Stimulated activated CD8-positive, alpha-beta memory T cell treated with anti-CD3 and anti-CD28 coated beads, Interleukin-7, amount 100 ng/mL, for 24 hours (primary cell): Measurements from ENCODE around the gene SMYD4.
"Not testable (repeated sequence)": the region's sequence is repeated elsewhere in the genome, so short reads cannot be mapped to it uniquely, and the experiment has no call there.

Source experiments
- DNase-seq: peaks from one replicate; pipeline ENCODE4 v3.0.0-alpha.2; 2020; ENCODE audit warnings: low read depth

SMYD4 gene

GRCh38 chr17:1779571-1780131 lies 50.1 kb downstream of the SMYD4 start:
- DNase-seq, result no peak

- no peak for DNase-seq
Measured at GRCh38 chr17:1776857-1777256, 52.8 kb downstream of the SMYD4 start.

- no peak for DNase-seq
Measured at GRCh38 chr17:1776328-1776727, 53.4 kb downstream of the SMYD4 start.

- no peak for DNase-seq
Measured at GRCh38 chr17:1774390-1775176, 55.1 kb downstream of the SMYD4 start.

GRCh38 chr17:1773696-1774181 lies 56.0 kb downstream of the SMYD4 start:
- no peak for DNase-seq

GRCh38 chr17:1773000-1773695 lies 56.6 kb downstream of the SMYD4 start:
- DNase-seq, result not testable (repeated sequence)

GRCh38 chr17:1769822-1770477 lies 59.8 kb downstream of the SMYD4 start:
- DNase-seq, result no peak

GRCh38 chr17:1767358-1767757 lies 62.3 kb downstream of the SMYD4 start:
- DNase-seq, result no peak

GRCh38 chr17:1766382-1767135 lies 63.1 kb downstream of the SMYD4 start:
- DNase-seq, result no peak

GRCh38 chr17:1765576-1765975 lies 64.1 kb downstream of the SMYD4 start:
- no peak for DNase-seq

GRCh38 chr17:1764705-1765104 lies 65.0 kb downstream of the SMYD4 start:
- not testable (repeated sequence) for DNase-seq

GRCh38 chr17:1764284-1764683 lies 65.4 kb downstream of the SMYD4 start:
- no peak for DNase-seq

- DNase-seq, result no peak
Measured at GRCh38 chr17:1762901-1763898, 66.5 kb downstream of the SMYD4 start.

GRCh38 chr17:1762233-1762900 lies 67.3 kb downstream of the SMYD4 start:
- DNase-seq, result no peak

GRCh38 chr17:1759529-1759928 lies 70.2 kb downstream of the SMYD4 start:
- no peak for DNase-seq

- no peak for DNase-seq
Measured at GRCh38 chr17:1758807-1759206, 70.9 kb downstream of the SMYD4 start.

- no peak for DNase-seq
Measured at GRCh38 chr17:1755827-1756262, 73.9 kb downstream of the SMYD4 start.

GRCh38 chr17:1755252-1755826 lies 74.4 kb downstream of the SMYD4 start:
- DNase-seq, result no peak

GRCh38 chr17:1754430-1755112 lies 75.1 kb downstream of the SMYD4 start:
- no peak for DNase-seq
